GM23338 (cell line): ENCODE measurements around the gene HCRTR2.

Experiments used
- ETS1 ChIP-seq: IDR thresholded peaks from 2 replicates; pipeline ENCODE4 v1.6.1; 2016; ENCODE audit warnings: antibody characterized with exemption
- EZH2 ChIP-seq: fragments of 200-600 bp; sonication (generic); IDR thresholded peaks from one replicate; pipeline ENCODE4 v1.8.0; 2017; ENCODE audit warnings: antibody characterized with exemption, mild to moderate bottlenecking, low read depth; ENCODE audit not compliant: unreplicated experiment
- EZH2phosphoT487 ChIP-seq: fragments of 200-600 bp; sonication (generic); IDR thresholded peaks from one replicate; pipeline ENCODE4 v1.8.1; 2018; ENCODE audit warnings: antibody characterized with exemption; ENCODE audit not compliant: unreplicated experiment
- JUNB ChIP-seq: IDR thresholded peaks from one replicate; pipeline ENCODE4 v1.6.1; 2016; ENCODE audit warnings: antibody characterized with exemption; ENCODE audit not compliant: unreplicated experiment
- POLR2AphosphoS5 ChIP-seq: IDR thresholded peaks from 2 replicates; pipeline ENCODE4 v1.6.1; 2016; ENCODE audit warnings: antibody characterized with exemption, low read depth
- REST ChIP-seq: IDR thresholded peaks from one replicate; pipeline ENCODE4 v1.6.1; 2018; ENCODE audit warnings: antibody characterized with exemption; ENCODE audit not compliant: unreplicated experiment
- STAT1 ChIP-seq: IDR thresholded peaks from one replicate; pipeline ENCODE4 v1.6.1; 2016; ENCODE audit warnings: antibody characterized with exemption; ENCODE audit not compliant: unreplicated experiment
- ZNF331 ChIP-seq: fragments of 250-450 bp; sonication (Bioruptor Pico); IDR thresholded peaks from 2 replicates; pipeline ENCODE4 v1.5.0; 2020; ENCODE audit warnings: low read depth, mild to moderate bottlenecking, moderate library complexity
- TF ChIP-seq, protein P1 (sequence below), 2 experiments: fragments of 200-600 bp in 1 of 2; sonication (generic) in 1 of 2; conservative IDR thresholded peaks; 2 replicates each; pipeline versions ENCODE4 v1.5.1 to v1.6.1; 2016 to 2017; ENCODE audit warnings: antibody characterized with exemption in 2 of 2, low read depth in 2 of 2, mild to moderate bottlenecking in 2 of 2, moderate library complexity in 1 of 2

DNA sequence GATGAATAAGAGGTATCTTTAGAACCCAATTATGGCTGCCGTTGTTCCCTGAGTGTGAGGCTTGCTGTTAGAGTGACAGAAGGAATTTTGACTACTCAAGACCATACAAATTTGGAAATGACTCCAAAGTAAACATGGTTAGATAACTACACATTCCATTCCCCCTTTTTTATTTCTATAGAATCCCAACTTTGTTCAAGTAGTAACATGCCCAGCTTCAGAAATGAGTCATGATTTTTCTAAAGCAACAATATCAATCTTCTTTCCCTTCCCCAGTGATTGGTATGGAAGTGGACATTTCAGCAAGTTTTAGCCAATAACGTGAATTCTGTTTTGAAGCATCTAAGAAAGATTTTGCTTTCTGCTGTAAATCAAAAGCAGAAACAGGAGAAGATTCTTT lies 37.8 kb downstream of the HCRTR2 start:
- TF ChIP-seq, protein P1, sequence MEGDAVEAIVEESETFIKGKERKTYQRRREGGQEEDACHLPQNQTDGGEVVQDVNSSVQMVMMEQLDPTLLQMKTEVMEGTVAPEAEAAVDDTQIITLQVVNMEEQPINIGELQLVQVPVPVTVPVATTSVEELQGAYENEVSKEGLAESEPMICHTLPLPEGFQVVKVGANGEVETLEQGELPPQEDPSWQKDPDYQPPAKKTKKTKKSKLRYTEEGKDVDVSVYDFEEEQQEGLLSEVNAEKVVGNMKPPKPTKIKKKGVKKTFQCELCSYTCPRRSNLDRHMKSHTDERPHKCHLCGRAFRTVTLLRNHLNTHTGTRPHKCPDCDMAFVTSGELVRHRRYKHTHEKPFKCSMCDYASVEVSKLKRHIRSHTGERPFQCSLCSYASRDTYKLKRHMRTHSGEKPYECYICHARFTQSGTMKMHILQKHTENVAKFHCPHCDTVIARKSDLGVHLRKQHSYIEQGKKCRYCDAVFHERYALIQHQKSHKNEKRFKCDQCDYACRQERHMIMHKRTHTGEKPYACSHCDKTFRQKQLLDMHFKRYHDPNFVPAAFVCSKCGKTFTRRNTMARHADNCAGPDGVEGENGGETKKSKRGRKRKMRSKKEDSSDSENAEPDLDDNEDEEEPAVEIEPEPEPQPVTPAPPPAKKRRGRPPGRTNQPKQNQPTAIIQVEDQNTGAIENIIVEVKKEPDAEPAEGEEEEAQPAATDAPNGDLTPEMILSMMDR (conservative IDR thresholded peaks at IDR 0.05; ENCODE audit: low read depth in 2 of 2) = no peak
- TF ChIP-seq JUNB (no peak), POLR2AphosphoS5 (no peak), ETS1 (no peak), EZH2phosphoT487 (no peak), EZH2 (no peak), REST (no peak), STAT1 (no peak), ZNF331 (CRISPR knock-in tag) (no peak)
